D721Med (cell line): ENCODE data around the gene GABBR1.

Experiments
- DNase-seq: peaks from one replicate; pipeline ENCODE4 v3.0.0; 2011; ENCODE audit warnings: low spot score; ENCODE audit not compliant: insufficient read length
- FAIRE-seq: peaks from 2 replicates; lab custom pipeline; 2011; peaks lifted over from hg19 to GRCh38; lab: Jason Lieb, UNC
- CTCF ChIP-seq: IDR thresholded peaks from 2 replicates; pipeline ENCODE4 v1.5.1; 2012; ENCODE audit warnings: mild to moderate bottlenecking, control low read depth; ENCODE audit not compliant: insufficient read depth; ENCODE audit errors: missing control alignments

GABBR1 gene

GRCh38 chr6:29633534-29633905, 537 bp upstream of the GABBR1 start:
- DNase-seq (no peak), FAIRE-seq (no peak)
- no peak for TF ChIP-seq CTCF

- no peak for FAIRE-seq
- DNase-seq: peak; percentile 55
- no peak for TF ChIP-seq CTCF
Observed at GRCh38 chr6:29631860-29632731, 887 bp downstream of the GABBR1 start.

DNA sequence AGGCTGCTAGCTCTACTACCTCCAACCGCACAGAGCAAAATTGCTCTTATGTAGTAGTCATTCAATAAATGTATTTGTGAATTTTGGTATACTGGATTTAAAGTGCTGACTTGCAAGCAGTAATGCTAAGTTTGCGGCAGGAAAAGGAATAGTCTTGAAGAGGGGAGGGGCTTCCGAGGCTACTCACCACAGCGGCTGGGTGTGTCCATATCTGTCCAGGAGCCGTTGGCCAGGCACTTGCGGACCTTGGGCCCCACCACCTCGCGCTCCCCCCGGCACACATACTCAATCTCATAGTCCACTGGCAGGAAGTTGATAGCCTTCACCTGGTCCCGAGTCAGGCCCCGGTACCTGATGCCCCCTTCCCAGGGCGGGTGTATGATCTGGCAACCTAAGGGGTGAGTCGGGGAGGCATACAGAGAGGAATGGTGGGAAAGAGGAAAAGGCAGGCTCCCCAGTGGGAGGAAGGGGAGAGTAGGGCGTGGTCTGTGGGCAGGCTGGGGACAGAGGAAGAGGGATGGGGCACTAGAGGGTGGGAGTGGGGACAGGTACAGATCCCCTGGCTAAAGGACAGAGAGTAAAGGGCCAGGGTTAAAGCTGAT, 1.7 kb downstream of the GABBR1 start:
- no peak for DNase-seq

GRCh38 chr6:29630315-29630714, 2.7 kb downstream of the GABBR1 start:
- no peak for DNase-seq
- FAIRE-seq: no peak
- no peak for TF ChIP-seq CTCF

More for the DNA sequence above, 1.7 kb downstream of the GABBR1 start:
- no peak for TF ChIP-seq CTCF
- FAIRE-seq: no peak

DNA sequence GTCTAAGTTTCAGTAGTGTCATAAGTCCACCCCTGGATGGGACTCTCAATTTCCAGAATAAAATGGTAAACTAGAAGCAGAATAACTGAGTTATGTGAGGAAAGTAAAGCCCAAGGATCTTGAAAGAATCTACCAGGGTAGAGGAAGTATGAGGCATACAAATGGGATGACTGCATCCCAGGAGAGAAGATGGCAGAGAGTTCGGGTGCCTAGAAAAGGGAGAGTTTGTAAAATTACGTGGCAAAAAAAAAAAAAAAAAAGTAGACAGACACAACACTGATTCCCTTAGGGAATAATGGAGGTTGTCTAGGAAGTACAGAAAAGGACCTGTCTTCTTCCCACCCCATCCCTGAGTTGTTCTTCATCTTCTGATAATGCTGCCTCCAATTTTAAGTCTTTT, 3.4 kb downstream of the GABBR1 start:
- DNase-seq (no peak), FAIRE-seq (no peak)
- TF ChIP-seq CTCF: no peak

GRCh38 chr6:29628419-29629281, 4.3 kb downstream of the GABBR1 start:
- no peak for FAIRE-seq
- peak; percentile 80 for DNase-seq

More at GRCh38 chr6:29628419-29629281, 4.3 kb downstream of the GABBR1 start:
- TF ChIP-seq CTCF: peak; percentile 67
